ENCODE data around the gene TRAPPC2L. TPM values are rescaled to one million over a fixed set of nuclear protein-coding genes. Genes with fewer than 3 reads are reported as not detected.

Gene TRAPPC2L
- total RNA-seq, 1 experiment from 2014 or later: 82.0 TPM

- TF ChIP-seq ARID4B (CRISPR knock-in tag; IDR thresholded peaks at IDR 0.05; ENCODE audit: borderline replicate concordance): no peak
Observed at GRCh38 chr16:88857728-88858339, 907 bp downstream of the TRAPPC2L start (continued).

DNA sequence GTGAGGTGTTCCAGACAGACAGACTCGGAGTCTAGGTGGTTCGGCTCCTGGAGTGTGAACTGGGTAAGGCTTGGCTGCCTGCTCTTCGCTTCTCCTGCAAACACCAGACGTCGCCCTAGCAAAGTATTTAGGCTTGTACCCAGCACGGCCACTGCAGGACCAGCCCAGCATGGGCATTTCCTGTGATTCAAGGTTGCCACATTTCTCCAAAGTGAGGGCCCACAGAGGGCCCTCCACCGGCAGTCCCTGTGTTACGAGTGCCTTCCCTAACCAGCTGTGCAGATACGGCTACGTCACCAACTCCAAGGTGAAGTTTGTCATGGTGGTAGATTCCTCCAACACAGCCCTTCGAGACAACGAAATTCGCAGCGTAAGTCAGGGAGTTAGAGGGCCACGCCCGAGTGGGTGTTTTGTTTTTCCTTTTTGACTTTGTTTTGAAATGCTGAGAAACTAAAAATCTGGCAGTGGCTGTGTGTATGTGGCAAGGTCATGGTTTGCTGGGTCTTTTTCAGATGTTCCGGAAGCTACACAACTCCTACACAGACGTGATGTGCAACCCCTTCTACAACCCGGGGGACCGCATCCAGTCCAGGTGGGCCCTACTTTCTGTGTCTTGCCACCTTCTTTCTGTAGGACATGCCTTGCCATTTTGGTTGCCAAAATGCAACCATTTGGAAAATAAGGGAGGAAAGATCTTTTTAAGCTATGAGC, 2.6 kb downstream of the TRAPPC2L start:
- Mint-ChIP-seq H3K36me3 (peaks cover 27% of the 10 kb centered on the region), H3K27me3 (ENCODE audit: low read depth) (no peaks in the 10 kb centered on the region), H3K9me3 (no peaks in the 10 kb centered on the region), H3K4me1 (peaks cover 20% of the 10 kb centered on the region), H3K27ac (no peak overlapping the region), H3K4me3 (no peak overlapping the region)
- no peak for ATAC-seq
- ChIA-PET POLR2A (no interaction called here), CTCF (interaction anchor here (2.9 kb wide), 1 partner anchor 43 kb away, joined by 22 read pairs; no protein-coding TSS in a partner anchor)
- no peak for DNase-seq (ENCODE audit: low spot score)
- TF ChIP-seq CREM (CRISPR knock-in tag; IDR thresholded peaks at IDR 0.05) (no peak), MLX (CRISPR knock-in tag; IDR thresholded peaks at IDR 0.05) (no peak), ZNF396 (CRISPR knock-in tag; IDR thresholded peaks at IDR 0.05; ENCODE audit: borderline replicate concordance) (no peak), ZNF138 (CRISPR knock-in tag; conservative IDR thresholded peaks at IDR 0.05) (no peak), ATF6 (CRISPR knock-in tag; IDR thresholded peaks at IDR 0.05) (no peak), ZNF121 (CRISPR knock-in tag; IDR thresholded peaks at IDR 0.05) (no peak), ZNF423 (CRISPR knock-in tag; IDR thresholded peaks at IDR 0.05) (no peak), ZSCAN18 (CRISPR knock-in tag; IDR thresholded peaks at IDR 0.05) (no peak), KAT7 (CRISPR knock-in tag; IDR thresholded peaks at IDR 0.05; ENCODE audit: borderline replicate concordance) (no peak), SMAD4 (CRISPR knock-in tag; IDR thresholded peaks at IDR 0.05) (no peak), PREB (CRISPR knock-in tag; IDR thresholded peaks at IDR 0.05; ENCODE audit: borderline replicate concordance) (no peak), TCF7 (CRISPR knock-in tag; IDR thresholded peaks at IDR 0.05; ENCODE audit: low read depth) (no peak), HMGA2 (CRISPR knock-in tag; IDR thresholded peaks at IDR 0.05) (no peak)
- TF ChIP-seq, protein P1, sequence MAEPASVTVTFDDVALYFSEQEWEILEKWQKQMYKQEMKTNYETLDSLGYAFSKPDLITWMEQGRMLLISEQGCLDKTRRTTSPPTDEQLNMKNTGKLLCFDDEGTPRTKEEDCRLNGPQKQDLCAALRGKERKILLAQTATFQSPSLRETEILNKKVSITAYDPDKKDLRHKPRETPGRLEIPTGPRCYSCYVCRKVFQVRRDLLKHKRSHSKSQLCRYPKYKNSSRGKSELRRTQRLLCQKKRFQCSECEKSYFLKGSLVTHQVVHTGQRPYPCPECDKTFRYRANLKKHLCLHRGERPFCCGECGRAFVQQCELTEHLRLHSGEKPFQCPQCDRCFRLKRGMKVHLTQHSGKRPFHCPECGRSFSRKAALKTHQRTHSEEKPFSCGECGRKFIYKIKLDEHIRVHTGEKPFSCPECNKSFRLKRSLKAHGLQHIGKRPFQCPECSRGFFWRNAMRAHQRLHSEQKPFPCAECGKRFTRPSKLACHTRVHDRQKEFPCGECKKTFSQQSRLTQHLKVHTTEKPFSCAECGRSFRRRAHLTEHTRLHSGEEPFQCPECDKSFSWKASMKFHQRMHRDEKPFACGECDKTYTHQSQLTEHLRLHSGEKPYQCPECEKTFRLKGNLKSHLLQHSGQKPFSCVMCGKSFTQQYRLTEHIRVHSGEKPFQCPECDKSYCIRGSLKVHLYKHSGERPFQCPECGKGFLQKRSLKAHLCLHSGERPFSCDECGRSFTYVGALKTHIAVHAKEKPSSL (CRISPR knock-in tag; conservative IDR thresholded peaks at IDR 0.05): no peak
- TF ChIP-seq, protein P2, sequence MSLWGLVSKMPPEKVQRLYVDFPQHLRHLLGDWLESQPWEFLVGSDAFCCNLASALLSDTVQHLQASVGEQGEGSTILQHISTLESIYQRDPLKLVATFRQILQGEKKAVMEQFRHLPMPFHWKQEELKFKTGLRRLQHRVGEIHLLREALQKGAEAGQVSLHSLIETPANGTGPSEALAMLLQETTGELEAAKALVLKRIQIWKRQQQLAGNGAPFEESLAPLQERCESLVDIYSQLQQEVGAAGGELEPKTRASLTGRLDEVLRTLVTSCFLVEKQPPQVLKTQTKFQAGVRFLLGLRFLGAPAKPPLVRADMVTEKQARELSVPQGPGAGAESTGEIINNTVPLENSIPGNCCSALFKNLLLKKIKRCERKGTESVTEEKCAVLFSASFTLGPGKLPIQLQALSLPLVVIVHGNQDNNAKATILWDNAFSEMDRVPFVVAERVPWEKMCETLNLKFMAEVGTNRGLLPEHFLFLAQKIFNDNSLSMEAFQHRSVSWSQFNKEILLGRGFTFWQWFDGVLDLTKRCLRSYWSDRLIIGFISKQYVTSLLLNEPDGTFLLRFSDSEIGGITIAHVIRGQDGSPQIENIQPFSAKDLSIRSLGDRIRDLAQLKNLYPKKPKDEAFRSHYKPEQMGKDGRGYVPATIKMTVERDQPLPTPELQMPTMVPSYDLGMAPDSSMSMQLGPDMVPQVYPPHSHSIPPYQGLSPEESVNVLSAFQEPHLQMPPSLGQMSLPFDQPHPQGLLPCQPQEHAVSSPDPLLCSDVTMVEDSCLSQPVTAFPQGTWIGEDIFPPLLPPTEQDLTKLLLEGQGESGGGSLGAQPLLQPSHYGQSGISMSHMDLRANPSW (CRISPR knock-in tag; conservative IDR thresholded peaks at IDR 0.05; ENCODE audit: low read depth): no peak
- TF ChIP-seq, protein P3, sequence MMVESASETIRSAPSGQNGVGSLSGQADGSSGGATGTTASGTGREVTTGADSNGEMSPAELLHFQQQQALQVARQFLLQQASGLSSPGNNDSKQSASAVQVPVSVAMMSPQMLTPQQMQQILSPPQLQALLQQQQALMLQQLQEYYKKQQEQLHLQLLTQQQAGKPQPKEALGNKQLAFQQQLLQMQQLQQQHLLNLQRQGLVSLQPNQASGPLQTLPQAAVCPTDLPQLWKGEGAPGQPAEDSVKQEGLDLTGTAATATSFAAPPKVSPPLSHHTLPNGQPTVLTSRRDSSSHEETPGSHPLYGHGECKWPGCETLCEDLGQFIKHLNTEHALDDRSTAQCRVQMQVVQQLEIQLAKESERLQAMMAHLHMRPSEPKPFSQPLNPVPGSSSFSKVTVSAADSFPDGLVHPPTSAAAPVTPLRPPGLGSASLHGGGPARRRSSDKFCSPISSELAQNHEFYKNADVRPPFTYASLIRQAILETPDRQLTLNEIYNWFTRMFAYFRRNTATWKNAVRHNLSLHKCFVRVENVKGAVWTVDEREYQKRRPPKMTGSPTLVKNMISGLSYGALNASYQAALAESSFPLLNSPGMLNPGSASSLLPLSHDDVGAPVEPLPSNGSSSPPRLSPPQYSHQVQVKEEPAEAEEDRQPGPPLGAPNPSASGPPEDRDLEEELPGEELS (CRISPR knock-in tag; IDR thresholded peaks at IDR 0.05): no peak

Measured in WTC11 (cell line).